ENCODE results near the gene STMN1.

- TF ChIP-seq, protein P1, sequence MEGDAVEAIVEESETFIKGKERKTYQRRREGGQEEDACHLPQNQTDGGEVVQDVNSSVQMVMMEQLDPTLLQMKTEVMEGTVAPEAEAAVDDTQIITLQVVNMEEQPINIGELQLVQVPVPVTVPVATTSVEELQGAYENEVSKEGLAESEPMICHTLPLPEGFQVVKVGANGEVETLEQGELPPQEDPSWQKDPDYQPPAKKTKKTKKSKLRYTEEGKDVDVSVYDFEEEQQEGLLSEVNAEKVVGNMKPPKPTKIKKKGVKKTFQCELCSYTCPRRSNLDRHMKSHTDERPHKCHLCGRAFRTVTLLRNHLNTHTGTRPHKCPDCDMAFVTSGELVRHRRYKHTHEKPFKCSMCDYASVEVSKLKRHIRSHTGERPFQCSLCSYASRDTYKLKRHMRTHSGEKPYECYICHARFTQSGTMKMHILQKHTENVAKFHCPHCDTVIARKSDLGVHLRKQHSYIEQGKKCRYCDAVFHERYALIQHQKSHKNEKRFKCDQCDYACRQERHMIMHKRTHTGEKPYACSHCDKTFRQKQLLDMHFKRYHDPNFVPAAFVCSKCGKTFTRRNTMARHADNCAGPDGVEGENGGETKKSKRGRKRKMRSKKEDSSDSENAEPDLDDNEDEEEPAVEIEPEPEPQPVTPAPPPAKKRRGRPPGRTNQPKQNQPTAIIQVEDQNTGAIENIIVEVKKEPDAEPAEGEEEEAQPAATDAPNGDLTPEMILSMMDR (conservative IDR thresholded peaks at IDR 0.05; ENCODE audit: low read length), result no peak
- no peak for TF ChIP-seq EZH2phosphoT487 (IDR thresholded peaks at IDR 0.05; ENCODE audit: borderline replicate concordance)
Measured at GRCh38 chr1:25871086-25871703, 35.0 kb downstream of the STMN1 start.

Data from Loucy (cell line).